ENCODE results near the gene NEK7.

NEK7 gene

GRCh38 chr1:198253259-198253658, 96.5 kb downstream of the NEK7 start:
- H3K9ac ChIP-seq (ENCODE audit: low read length) = no peak overlapping the region
- H3K27me3 ChIP-seq (ENCODE audit: low read depth, low read length) = peaks cover 27% of the 10 kb centered on the region
- no peak for TF ChIP-seq CTCF (IDR thresholded peaks at IDR 0.05; ENCODE audit: low read depth, low read length)
- TF ChIP-seq EZH2phosphoT487 (IDR thresholded peaks at IDR 0.05; ENCODE audit: low read depth) = no peak
- peaks cover 29% of the 10 kb centered on the region for H3K4me1 ChIP-seq (ENCODE audit: low read length)
- H3K27ac ChIP-seq (ENCODE audit: low read length) = peak overlapping the region; percentile 45
- no peak overlapping the region for H2AFZ ChIP-seq (ENCODE audit: low read depth, low read length)
- H3K79me2 ChIP-seq (ENCODE audit: low read length) = no peaks in the 10 kb centered on the region
- peaks cover 29% of the 10 kb centered on the region; the same call in 1 of the 2 replicates for H4K20me1 ChIP-seq (ENCODE audit: insufficient read depth, low read length)
- H3K9me3 ChIP-seq (ENCODE audit: insufficient read depth, low read length) = no peaks in the 10 kb centered on the region
- peak overlapping the region; percentile 62 for H3K4me2 ChIP-seq (ENCODE audit: low read length)
- no peaks in the 10 kb centered on the region for H3K36me3 ChIP-seq (replicated peaks; ENCODE audit: low read depth, low read length)
- H3K4me3 ChIP-seq (ENCODE audit: low read length) = peak overlapping the region; percentile 34

GRCh38 chr1:198253668-198254067, 96.9 kb downstream of the NEK7 start:
- H3K4me3 ChIP-seq (ENCODE audit: low read length) = peak overlapping the region; percentile 34
- no peaks in the 10 kb centered on the region for H3K9me3 ChIP-seq (ENCODE audit: insufficient read depth, low read length)
- H3K4me1 ChIP-seq (ENCODE audit: low read length) = peaks cover 33% of the 10 kb centered on the region
- peaks cover 27% of the 10 kb centered on the region for H3K27me3 ChIP-seq (ENCODE audit: low read depth, low read length)
- H2AFZ ChIP-seq (ENCODE audit: low read depth, low read length) = no peak overlapping the region
- H3K27ac ChIP-seq (ENCODE audit: low read length) = peak overlapping the region; percentile 45
- H3K36me3 ChIP-seq (replicated peaks; ENCODE audit: low read depth, low read length) = no peaks in the 10 kb centered on the region
- H3K9ac ChIP-seq (ENCODE audit: low read length) = no peak overlapping the region
- peaks cover 29% of the 10 kb centered on the region; the same call in 1 of the 2 replicates for H4K20me1 ChIP-seq (ENCODE audit: insufficient read depth, low read length)
- peak overlapping the region; percentile 62 for H3K4me2 ChIP-seq (ENCODE audit: low read length)
- H3K79me2 ChIP-seq (ENCODE audit: low read length) = no peaks in the 10 kb centered on the region
- TF ChIP-seq EZH2phosphoT487 (IDR thresholded peaks at IDR 0.05; ENCODE audit: low read depth) (no peak), CTCF (IDR thresholded peaks at IDR 0.05; ENCODE audit: low read depth, low read length) (no peak)

GRCh38 chr1:198254521-198254920, 97.7 kb downstream of the NEK7 start:
- Histone ChIP-seq H2AFZ (ENCODE audit: low read depth, low read length) (no peak overlapping the region), H3K4me3 (ENCODE audit: low read length) (no peak overlapping the region), H3K79me2 (ENCODE audit: low read length) (no peaks in the 10 kb centered on the region), H3K4me1 (ENCODE audit: low read length) (peaks cover 36% of the 10 kb centered on the region), H4K20me1 (ENCODE audit: insufficient read depth, low read length) (peaks cover 32% of the 10 kb centered on the region; the same call in 1 of the 2 replicates), H3K27me3 (ENCODE audit: low read depth, low read length) (peaks cover 30% of the 10 kb centered on the region), H3K36me3 (replicated peaks; ENCODE audit: low read depth, low read length) (no peaks in the 10 kb centered on the region), H3K9ac (ENCODE audit: low read length) (no peak overlapping the region), H3K4me2 (ENCODE audit: low read length) (no peak overlapping the region), H3K27ac (ENCODE audit: low read length) (no peak overlapping the region), H3K9me3 (ENCODE audit: insufficient read depth, low read length) (no peaks in the 10 kb centered on the region)
- TF ChIP-seq CTCF (IDR thresholded peaks at IDR 0.05; ENCODE audit: low read depth, low read length) (peak; percentile 26; the same call in 1 of the 2 replicates), EZH2phosphoT487 (IDR thresholded peaks at IDR 0.05; ENCODE audit: low read depth) (no peak)

GRCh38 chr1:198254948-198255347, 98.2 kb downstream of the NEK7 start:
- Histone ChIP-seq H3K4me2 (ENCODE audit: low read length) (no peak overlapping the region), H3K4me1 (ENCODE audit: low read length) (peaks cover 36% of the 10 kb centered on the region)

More at GRCh38 chr1:198254948-198255347, 98.2 kb downstream of the NEK7 start:
- H3K27ac ChIP-seq (ENCODE audit: low read length) = no peak overlapping the region
- H3K27me3 ChIP-seq (ENCODE audit: low read depth, low read length) = peaks cover 34% of the 10 kb centered on the region
- H3K9ac ChIP-seq (ENCODE audit: low read length) = no peak overlapping the region
- no peaks in the 10 kb centered on the region for H3K36me3 ChIP-seq (replicated peaks; ENCODE audit: low read depth, low read length)
- H3K4me3 ChIP-seq (ENCODE audit: low read length) = no peak overlapping the region
- TF ChIP-seq CTCF (IDR thresholded peaks at IDR 0.05; ENCODE audit: low read depth, low read length) (no peak), EZH2phosphoT487 (IDR thresholded peaks at IDR 0.05; ENCODE audit: low read depth) (no peak)
- peaks cover 36% of the 10 kb centered on the region; the same call in 1 of the 2 replicates for H4K20me1 ChIP-seq (ENCODE audit: insufficient read depth, low read length)
- no peaks in the 10 kb centered on the region for H3K79me2 ChIP-seq (ENCODE audit: low read length)
- H3K9me3 ChIP-seq (ENCODE audit: insufficient read depth, low read length) = no peaks in the 10 kb centered on the region
- no peak overlapping the region for H2AFZ ChIP-seq (ENCODE audit: low read depth, low read length)

All from OCI-LY3 (cell line).